ENCODE results near the gene PRKACB. TPM values are rescaled to one million over a fixed set of nuclear protein-coding genes. Genes with fewer than 3 reads are reported as not detected.
A peak's percentile ranks its signal among the peaks of the same experiment; 100 is the strongest.

The PRKACB gene
- total RNA-seq, 1 donor = 22.1 TPM

DNA sequence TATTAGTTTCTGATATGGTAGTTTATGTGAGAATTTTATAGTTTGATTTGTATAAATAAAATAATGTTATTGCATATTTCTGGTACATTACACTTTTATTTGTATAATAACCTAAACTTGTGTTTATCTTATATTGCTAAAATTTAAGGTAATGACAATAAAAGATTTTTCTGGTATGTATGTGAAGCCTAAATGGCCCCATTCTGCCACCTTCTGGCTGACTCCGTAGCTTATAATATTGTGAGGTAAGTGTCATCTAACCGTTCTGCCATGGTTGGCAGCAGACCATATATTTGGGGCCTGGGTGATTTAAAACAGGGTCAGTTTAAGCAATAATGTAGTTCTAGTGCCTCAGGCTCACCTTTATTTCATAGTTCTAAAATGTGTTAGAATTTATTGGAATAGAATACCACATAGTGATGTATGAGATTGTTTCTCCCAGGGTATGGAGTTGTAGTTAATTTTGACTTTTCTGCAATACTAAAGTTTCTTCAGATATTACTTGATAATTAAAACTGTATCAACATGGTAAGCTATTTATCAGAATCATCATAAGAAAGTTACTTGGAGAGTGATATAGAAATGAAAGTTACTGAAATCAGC, 21.2 kb upstream of the PRKACB start:
- H3K27ac ChIP-seq (ENCODE audit: low read depth, low read length) = no peak overlapping the region
- TF ChIP-seq, protein P1, sequence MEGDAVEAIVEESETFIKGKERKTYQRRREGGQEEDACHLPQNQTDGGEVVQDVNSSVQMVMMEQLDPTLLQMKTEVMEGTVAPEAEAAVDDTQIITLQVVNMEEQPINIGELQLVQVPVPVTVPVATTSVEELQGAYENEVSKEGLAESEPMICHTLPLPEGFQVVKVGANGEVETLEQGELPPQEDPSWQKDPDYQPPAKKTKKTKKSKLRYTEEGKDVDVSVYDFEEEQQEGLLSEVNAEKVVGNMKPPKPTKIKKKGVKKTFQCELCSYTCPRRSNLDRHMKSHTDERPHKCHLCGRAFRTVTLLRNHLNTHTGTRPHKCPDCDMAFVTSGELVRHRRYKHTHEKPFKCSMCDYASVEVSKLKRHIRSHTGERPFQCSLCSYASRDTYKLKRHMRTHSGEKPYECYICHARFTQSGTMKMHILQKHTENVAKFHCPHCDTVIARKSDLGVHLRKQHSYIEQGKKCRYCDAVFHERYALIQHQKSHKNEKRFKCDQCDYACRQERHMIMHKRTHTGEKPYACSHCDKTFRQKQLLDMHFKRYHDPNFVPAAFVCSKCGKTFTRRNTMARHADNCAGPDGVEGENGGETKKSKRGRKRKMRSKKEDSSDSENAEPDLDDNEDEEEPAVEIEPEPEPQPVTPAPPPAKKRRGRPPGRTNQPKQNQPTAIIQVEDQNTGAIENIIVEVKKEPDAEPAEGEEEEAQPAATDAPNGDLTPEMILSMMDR (IDR thresholded peaks at IDR 0.05; ENCODE audit: extremely low read depth, low read depth, low read length) = peak; percentile 73
- H3K27me3 ChIP-seq (ENCODE audit: insufficient read depth, low read length) = no peaks in the 10 kb centered on the region
- no peaks in the 10 kb centered on the region for H3K9me3 ChIP-seq (ENCODE audit: low read depth, low read length)
- no peaks in the 10 kb centered on the region for H3K36me3 ChIP-seq (ENCODE audit: insufficient read depth, low read length)
- H4K20me1 ChIP-seq (ENCODE audit: insufficient read depth, low read length) = no peaks in the 10 kb centered on the region
- H3K79me2 ChIP-seq (ENCODE audit: insufficient read depth, low read length) = no peaks in the 10 kb centered on the region
- H2AFZ ChIP-seq (ENCODE audit: low read length) = no peak overlapping the region
- no peak overlapping the region for H3K4me2 ChIP-seq (ENCODE audit: insufficient read depth, low read length)
- H3K4me1 ChIP-seq (ENCODE audit: insufficient read depth, low read length) = no peaks in the 10 kb centered on the region
- DNase-seq (ENCODE audit: insufficient read length, low spot score, missing footprints) = peak; percentile 38
- no peak overlapping the region for H3K4me3 ChIP-seq (ENCODE audit: insufficient read depth, low read length)

- Histone ChIP-seq H4K20me1 (ENCODE audit: insufficient read depth, low read length) (no peaks in the 10 kb centered on the region), H2AFZ (ENCODE audit: low read length) (no peak overlapping the region), H3K4me3 (ENCODE audit: insufficient read depth, low read length) (no peak overlapping the region), H3K27ac (ENCODE audit: low read depth, low read length) (no peak overlapping the region), H3K4me2 (ENCODE audit: insufficient read depth, low read length) (no peak overlapping the region), H3K4me1 (ENCODE audit: insufficient read depth, low read length) (no peaks in the 10 kb centered on the region), H3K36me3 (ENCODE audit: insufficient read depth, low read length) (no peaks in the 10 kb centered on the region), H3K79me2 (ENCODE audit: insufficient read depth, low read length) (no peaks in the 10 kb centered on the region), H3K27me3 (ENCODE audit: insufficient read depth, low read length) (no peaks in the 10 kb centered on the region), H3K9me3 (ENCODE audit: low read depth, low read length) (no peaks in the 10 kb centered on the region)
- no peak for DNase-seq (ENCODE audit: insufficient read length, low spot score, missing footprints)
- TF ChIP-seq, protein P1 (IDR thresholded peaks at IDR 0.05; ENCODE audit: extremely low read depth, low read depth, low read length) = no peak
These were observed 10.6 kb upstream of the PRKACB start for GRCh38 chr1:84133479-84133878.

- no peaks in the 10 kb centered on the region for H3K4me1 ChIP-seq (ENCODE audit: insufficient read depth, low read length)
- TF ChIP-seq, protein P1 (IDR thresholded peaks at IDR 0.05; ENCODE audit: extremely low read depth, low read depth, low read length) = no peak
- H3K27ac ChIP-seq (ENCODE audit: low read depth, low read length) = no peak overlapping the region
- no peaks in the 10 kb centered on the region for H3K9me3 ChIP-seq (ENCODE audit: low read depth, low read length)
- no peak for DNase-seq (ENCODE audit: insufficient read length, low spot score, missing footprints)
- H2AFZ ChIP-seq (ENCODE audit: low read length) = no peak overlapping the region
- no peak overlapping the region for H3K4me3 ChIP-seq (ENCODE audit: insufficient read depth, low read length)
- H3K36me3 ChIP-seq (ENCODE audit: insufficient read depth, low read length) = no peaks in the 10 kb centered on the region
- no peaks in the 10 kb centered on the region for H3K27me3 ChIP-seq (ENCODE audit: insufficient read depth, low read length)
- no peaks in the 10 kb centered on the region for H4K20me1 ChIP-seq (ENCODE audit: insufficient read depth, low read length)
- H3K4me2 ChIP-seq (ENCODE audit: insufficient read depth, low read length) = no peak overlapping the region
- no peaks in the 10 kb centered on the region for H3K79me2 ChIP-seq (ENCODE audit: insufficient read depth, low read length)
These were observed 8.7 kb upstream of the PRKACB start for GRCh38 chr1:84135341-84135740.

- Histone ChIP-seq H3K36me3 (ENCODE audit: insufficient read depth, low read length) (no peaks in the 10 kb centered on the region), H2AFZ (ENCODE audit: low read length) (no peak overlapping the region), H4K20me1 (ENCODE audit: insufficient read depth, low read length) (no peaks in the 10 kb centered on the region), H3K4me3 (ENCODE audit: insufficient read depth, low read length) (no peak overlapping the region), H3K9me3 (ENCODE audit: low read depth, low read length) (no peaks in the 10 kb centered on the region), H3K4me2 (ENCODE audit: insufficient read depth, low read length) (no peak overlapping the region), H3K4me1 (ENCODE audit: insufficient read depth, low read length) (peaks cover 20% of the 10 kb centered on the region), H3K27ac (ENCODE audit: low read depth, low read length) (no peak overlapping the region), H3K79me2 (ENCODE audit: insufficient read depth, low read length) (no peaks in the 10 kb centered on the region), H3K27me3 (ENCODE audit: insufficient read depth, low read length) (no peaks in the 10 kb centered on the region)
- TF ChIP-seq, protein P1 (IDR thresholded peaks at IDR 0.05; ENCODE audit: extremely low read depth, low read depth, low read length) = peak; percentile 73
- no peak for DNase-seq (ENCODE audit: insufficient read length, low spot score, missing footprints)
These were observed 2.7 kb upstream of the PRKACB start for GRCh38 chr1:84141182-84142003.
